ENCODE results near the gene ELAC1.

- no peak for TF ChIP-seq CTCF (IDR thresholded peaks at IDR 0.05; ENCODE audit: insufficient read depth, low read length, poor library complexity, severe bottlenecking)
- TF ChIP-seq EZH2phosphoT487 (conservative IDR thresholded peaks at IDR 0.05; ENCODE audit: low read length): no peak
These were observed 26.2 kb downstream of the ELAC1 start for GRCh38 chr18:50994031-50994430.

Measured in SU-DHL-6 (cell line).